Gastroesophageal sphincter (tissue), 4 donors: Measurements from ENCODE around the gene AKR1E2. TPM values are rescaled to one million over a fixed set of nuclear protein-coding genes. Genes with fewer than 3 reads are reported as not detected.

Experiments used
- ATAC-seq: fragments of 150-250 bp; one replicate; pipeline ENCODE4 v1.9.1; 2016; ENCODE audit warnings: mild to moderate bottlenecking, moderate library complexity
- H3K27ac ChIP-seq, 4 donors: fragments of 200-600 bp; sonication (generic) in 3 of 4; 1 replicate in 3 of 4; 2 replicates in 1 of 4; pipeline ENCODE4 v1.5.1; 2016 to 2019
- H3K27me3 ChIP-seq: fragments of 200-600 bp; sonication (generic); one replicate; pipeline ENCODE4 v1.5.1; 2019
- H3K36me3 ChIP-seq, 2 donors: fragments of 200-600 bp; sonication (generic); one replicate each; pipeline ENCODE4 v1.5.1; 2019; ENCODE audit warnings: control low read depth in 1 of 2
- H3K4me1 ChIP-seq, 3 donors: fragments of 200-600 bp; sonication (generic); 1 replicate in 2 of 3; 2 replicates in 1 of 3; pipeline ENCODE4 v1.5.1; 2016 to 2019; ENCODE audit warnings: control low read depth in 2 of 3
- H3K4me3 ChIP-seq, 2 donors: fragments of 200-600 bp; sonication (generic); one replicate each; pipeline ENCODE4 v1.5.1; 2019; ENCODE audit warnings: mild to moderate bottlenecking in 1 of 2, moderate library complexity in 1 of 2
- H3K9me3 ChIP-seq, 3 donors: fragments of 200-600 bp; sonication (generic); one replicate each; pipeline ENCODE4 v1.5.1; 2017 to 2019; ENCODE audit warnings: control low read depth in 2 of 3
- EP300 ChIP-seq: sonication (generic); formaldehyde crosslinking; IDR thresholded peaks from one replicate; pipeline ENCODE4 v1.6.1; 2017; ENCODE audit warnings: antibody characterized with exemption, mild to moderate bottlenecking
- POLR2A ChIP-seq, 2 donors: fragments of 450-650 bp; IDR thresholded peaks; one replicate each; pipeline ENCODE4 v1.6.1; 2017; ENCODE audit warnings: antibody characterized with exemption in 2 of 2, mild to moderate bottlenecking in 2 of 2, moderate library complexity in 1 of 2
- POLR2AphosphoS5 ChIP-seq: sonication (generic); formaldehyde crosslinking; IDR thresholded peaks from one replicate; pipeline ENCODE4 v1.6.1; 2017; ENCODE audit warnings: antibody characterized with exemption
- WGBS, 2 donors: methylation state at CpG; one replicate each; pipeline ENCODE4 v1.1.5; 2018; ENCODE audit warnings: low coverage in 1 of 2; 5-methylcytosine and 5-hydroxymethylcytosine counted together
- total RNA-seq, 4 donors: library from RNA; depleted of rRNA; stranded (reverse); fragments of >200 nt; gene quantifications; one replicate each; pipeline ENCODE4 v1.1.0, GENCODE V29; 2016
- TF ChIP-seq, protein P1 (sequence below), 4 experiments: fragments of 200-600 bp in 2 of 4; fragments of 450-650 bp in 2 of 4; sonication (generic) in 1 of 4; IDR thresholded peaks; one replicate each; pipeline ENCODE4 v1.5.1; 2017 to 2019; ENCODE audit warnings: antibody characterized with exemption in 4 of 4, mild to moderate bottlenecking in 2 of 4, moderate library complexity in 2 of 4

Gene AKR1E2
- total RNA-seq, 4 donors from 2014 or later = 15.9 to 19.3 (median 16.0) TPM

DNA sequence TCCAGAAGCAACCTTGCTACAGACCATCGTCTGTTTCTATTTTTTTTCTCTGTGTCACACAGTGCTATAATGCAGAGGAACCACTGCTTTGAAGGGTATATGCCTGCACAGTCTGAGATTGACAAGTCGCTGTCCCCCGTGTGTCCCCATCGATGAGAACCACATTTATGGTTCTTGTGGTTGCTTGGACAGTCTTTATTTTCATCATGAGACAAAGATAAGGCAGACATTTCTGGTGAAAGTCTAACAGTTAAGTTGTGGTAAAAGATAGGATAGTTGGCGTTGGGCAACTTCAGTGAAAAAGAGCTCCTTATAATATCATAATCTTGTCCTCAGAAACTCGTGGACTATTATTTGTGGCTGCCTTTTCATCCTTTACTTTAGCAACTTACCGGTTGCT, 6.3 kb upstream of the AKR1E2 start:
- Histone ChIP-seq H3K36me3 (no peaks in the 10 kb centered on the region), H3K27me3 (no peaks in the 10 kb centered on the region), H3K9me3 (no peaks in the 10 kb centered on the region), H3K4me3 (no peak overlapping the region), H3K27ac (no peak overlapping the region), H3K4me1 (peaks cover 0 to 26% (median 0%) of the 10 kb centered on the region in 3 donors)
- ATAC-seq = no peak
- 76 to 78% methylated on average over 4 to 7 of the region's 7 CpGs for WGBS, 2 donors
- TF ChIP-seq POLR2A (IDR thresholded peaks at IDR 0.05) = no peak

DNA sequence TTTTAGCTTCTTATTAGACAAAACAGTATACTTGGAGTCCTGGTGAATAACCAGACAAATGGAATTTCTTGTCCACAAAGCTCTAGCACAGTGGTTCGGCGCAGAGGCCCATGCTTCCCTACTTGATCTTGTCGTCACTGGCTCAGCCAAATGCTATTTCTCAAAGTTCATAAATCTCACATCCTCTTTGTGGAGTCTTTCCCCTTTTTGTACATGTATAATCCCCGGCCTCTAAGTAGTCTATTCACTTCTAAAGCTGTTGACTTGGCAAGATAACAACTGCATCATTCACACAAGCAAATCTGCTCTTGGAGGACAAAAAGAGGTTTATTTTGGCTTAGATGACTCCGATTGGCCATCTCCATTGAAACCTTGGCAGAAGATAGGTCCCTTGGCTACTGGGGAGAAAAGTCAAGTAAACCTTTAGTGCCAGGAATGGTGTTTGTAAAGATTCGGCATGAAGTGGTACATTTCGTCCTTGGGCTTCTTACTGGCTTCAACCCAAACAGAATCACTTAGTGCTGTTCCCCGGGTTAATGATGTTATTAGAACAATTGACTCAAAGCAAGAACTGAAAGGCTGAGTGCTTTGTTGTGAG, 5.1 kb upstream of the AKR1E2 start:
- peak overlapping the region in 3 of 4 donors; percentile 31 to 72 (median 55) for H3K27ac ChIP-seq
- WGBS, 2 donors = 36 to 37% methylated on average over 4 to 8 of the region's 8 CpGs
- H3K4me3 ChIP-seq = no peak overlapping the region
- peak; percentile 57 for ATAC-seq
- H3K27me3 ChIP-seq = no peaks in the 10 kb centered on the region
- peak; percentile 95 for TF ChIP-seq POLR2AphosphoS5
- TF ChIP-seq POLR2A (IDR thresholded peaks at IDR 0.05) = no peak
- H3K36me3 ChIP-seq = no peaks in the 10 kb centered on the region
- H3K4me1 ChIP-seq = peaks cover 0 to 30% (median 0%) of the 10 kb centered on the region in 3 donors
- no peaks in the 10 kb centered on the region for H3K9me3 ChIP-seq

DNA sequence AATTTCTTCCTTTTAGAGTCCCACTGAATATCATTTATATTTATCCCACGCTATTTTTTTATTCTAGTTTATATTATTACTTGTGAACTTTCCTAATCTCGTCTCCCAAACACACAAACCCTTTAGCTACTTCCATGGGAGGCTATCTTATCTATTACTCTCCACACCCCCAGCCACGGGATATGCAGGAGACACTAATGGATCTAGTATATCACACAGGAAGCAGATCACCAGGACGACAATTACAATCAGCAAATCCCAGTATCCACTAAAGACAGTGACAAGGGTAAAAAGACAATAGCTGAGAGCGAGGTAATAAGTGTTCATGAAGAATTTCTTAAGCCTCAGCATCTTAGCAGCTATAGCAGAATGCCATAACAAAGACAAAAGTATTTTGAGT, 3.8 kb upstream of the AKR1E2 start:
- 54 to 61% methylated on average over 3 to 5 of the region's 5 CpGs for WGBS, 2 donors
- H3K27me3 ChIP-seq = no peaks in the 10 kb centered on the region
- H3K4me3 ChIP-seq = no peak overlapping the region
- peaks cover 0 to 37% (median 0%) of the 10 kb centered on the region in 3 donors for H3K4me1 ChIP-seq
- TF ChIP-seq EP300 (no peak), POLR2A (IDR thresholded peaks at IDR 0.05) (no peak), POLR2AphosphoS5 (no peak)
- TF ChIP-seq, protein P1, sequence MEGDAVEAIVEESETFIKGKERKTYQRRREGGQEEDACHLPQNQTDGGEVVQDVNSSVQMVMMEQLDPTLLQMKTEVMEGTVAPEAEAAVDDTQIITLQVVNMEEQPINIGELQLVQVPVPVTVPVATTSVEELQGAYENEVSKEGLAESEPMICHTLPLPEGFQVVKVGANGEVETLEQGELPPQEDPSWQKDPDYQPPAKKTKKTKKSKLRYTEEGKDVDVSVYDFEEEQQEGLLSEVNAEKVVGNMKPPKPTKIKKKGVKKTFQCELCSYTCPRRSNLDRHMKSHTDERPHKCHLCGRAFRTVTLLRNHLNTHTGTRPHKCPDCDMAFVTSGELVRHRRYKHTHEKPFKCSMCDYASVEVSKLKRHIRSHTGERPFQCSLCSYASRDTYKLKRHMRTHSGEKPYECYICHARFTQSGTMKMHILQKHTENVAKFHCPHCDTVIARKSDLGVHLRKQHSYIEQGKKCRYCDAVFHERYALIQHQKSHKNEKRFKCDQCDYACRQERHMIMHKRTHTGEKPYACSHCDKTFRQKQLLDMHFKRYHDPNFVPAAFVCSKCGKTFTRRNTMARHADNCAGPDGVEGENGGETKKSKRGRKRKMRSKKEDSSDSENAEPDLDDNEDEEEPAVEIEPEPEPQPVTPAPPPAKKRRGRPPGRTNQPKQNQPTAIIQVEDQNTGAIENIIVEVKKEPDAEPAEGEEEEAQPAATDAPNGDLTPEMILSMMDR (IDR thresholded peaks at IDR 0.05) = no peak
- no peaks in the 10 kb centered on the region for H3K9me3 ChIP-seq
- H3K36me3 ChIP-seq = no peaks in the 10 kb centered on the region
- peak overlapping the region in 1 of 4 donors; percentile 72 for H3K27ac ChIP-seq
- ATAC-seq = no peak

DNA sequence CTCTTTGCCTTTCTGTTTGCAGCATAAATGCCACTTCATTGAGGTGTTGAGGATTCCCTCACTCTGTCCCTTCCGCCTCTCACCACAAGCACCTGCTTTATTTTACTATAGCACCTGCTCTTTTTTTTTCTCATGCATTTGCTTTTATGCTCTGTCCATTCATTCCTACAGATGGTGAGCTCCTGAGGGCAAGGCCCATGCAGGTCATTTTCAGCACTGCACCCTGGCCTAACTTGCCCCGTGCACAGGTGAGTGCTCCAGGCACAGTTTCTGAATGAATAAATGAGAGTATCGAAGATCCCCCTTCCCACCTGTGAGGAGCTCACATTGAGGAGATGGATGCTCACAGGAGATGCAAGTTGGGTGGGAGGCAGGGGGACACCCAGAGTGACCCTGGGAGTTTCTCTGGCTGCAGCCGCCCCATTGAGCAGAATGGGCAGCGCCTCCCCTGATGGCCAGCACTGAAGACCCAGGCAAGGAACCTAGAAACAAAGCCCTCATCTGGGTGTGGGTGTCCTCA, 1.2 kb upstream of the AKR1E2 start:
- peaks cover 0 to 47% (median 0%) of the 10 kb centered on the region in 3 donors for H3K4me1 ChIP-seq

DNA sequence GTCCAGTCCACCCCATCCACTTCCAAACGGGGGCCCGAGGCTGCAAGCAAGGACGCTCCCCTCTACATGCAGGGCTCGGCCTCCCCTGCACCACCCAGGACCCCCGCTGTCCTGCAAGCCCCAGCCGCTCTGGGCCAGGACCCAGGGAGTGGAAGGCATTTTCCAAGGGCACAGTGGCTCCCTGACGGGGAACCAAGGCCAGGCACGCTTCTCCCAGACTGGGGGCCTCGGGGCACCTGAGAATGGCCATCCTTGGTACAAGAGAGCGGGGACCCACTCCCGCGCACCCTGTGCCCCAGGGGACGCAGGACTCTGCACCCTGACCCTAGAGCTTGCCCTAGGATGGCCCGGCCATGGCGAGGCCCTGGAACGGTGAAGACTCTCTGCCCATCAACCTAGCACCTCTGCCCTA, 545 bp upstream of the AKR1E2 start:
- TF ChIP-seq POLR2AphosphoS5 = no peak
- TF ChIP-seq, protein P1 (IDR thresholded peaks at IDR 0.05) = no peak
- no peak for TF ChIP-seq EP300
- TF ChIP-seq POLR2A (IDR thresholded peaks at IDR 0.05) = no peak
- peaks cover 0 to under 1% of the 10 kb centered on the region in 2 donors for H3K36me3 ChIP-seq
- 70 to 95% methylated on average over 2 to 4 of the region's 16 CpGs for WGBS, 2 donors
- peak overlapping the region; percentile 37 to 59 for H3K4me3 ChIP-seq
- H3K9me3 ChIP-seq = no peaks in the 10 kb centered on the region
- peaks cover 0 to 42% (median 0%) of the 10 kb centered on the region in 3 donors for H3K4me1 ChIP-seq
- no peak for ATAC-seq
- H3K27ac ChIP-seq = peak overlapping the region in 3 of 4 donors; percentile 92 to 97 (median 92)
- H3K27me3 ChIP-seq = no peaks in the 10 kb centered on the region

More for the DNA sequence above, 1.2 kb upstream of the AKR1E2 start:
- peak overlapping the region in 1 of 4 donors; percentile 92 for H3K27ac ChIP-seq
- H3K9me3 ChIP-seq = no peaks in the 10 kb centered on the region
- 71 to 82% methylated on average over 1 to 2 of the region's 5 CpGs for WGBS, 2 donors
- H3K36me3 ChIP-seq = no peaks in the 10 kb centered on the region
- ATAC-seq = no peak
- H3K27me3 ChIP-seq = no peaks in the 10 kb centered on the region
- no peak overlapping the region for H3K4me3 ChIP-seq
- TF ChIP-seq, protein P1 (IDR thresholded peaks at IDR 0.05) = no peak
- TF ChIP-seq EP300 (no peak), POLR2AphosphoS5 (no peak), POLR2A (IDR thresholded peaks at IDR 0.05) (no peak)

DNA sequence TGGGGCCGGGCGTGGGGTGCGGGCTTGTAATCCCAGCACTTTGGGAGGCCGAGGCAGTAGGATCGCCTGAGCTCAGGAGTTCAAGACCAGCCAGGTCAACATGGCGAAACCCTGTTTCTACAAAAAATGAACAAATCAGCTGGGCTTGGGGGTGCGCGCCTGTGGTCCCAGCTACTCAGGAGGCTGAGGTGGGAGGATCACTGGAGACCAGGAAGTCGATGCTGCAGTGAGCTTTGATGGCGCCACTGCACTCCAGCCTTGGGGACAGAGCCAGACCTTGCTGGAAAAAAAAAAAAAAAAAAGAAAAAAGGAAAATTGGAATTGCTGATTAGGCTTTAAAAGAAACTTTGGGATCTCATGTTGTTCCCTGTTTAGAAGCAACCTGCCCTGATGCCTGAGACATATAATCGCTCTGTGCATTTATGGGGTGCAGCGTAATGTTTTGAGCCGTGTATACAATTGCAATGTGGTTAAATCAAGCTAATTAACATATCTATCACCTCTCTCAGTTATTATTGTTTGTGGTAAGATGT, 851 bp downstream of the AKR1E2 start:
- Histone ChIP-seq H3K27me3 (no peaks in the 10 kb centered on the region), H3K4me3 (peak overlapping the region; percentile 37 to 59), H3K27ac (peak overlapping the region; percentile 71 to 97 (median 92)), H3K4me1 (peaks cover 0 to 29% (median 0%) of the 10 kb centered on the region in 3 donors), H3K9me3 (no peaks in the 10 kb centered on the region), H3K36me3 (peaks cover 0 to 13% of the 10 kb centered on the region in 2 donors)
- no peak for ATAC-seq
- WGBS, 2 donors = 39 to 92% methylated on average over 3 to 12 of the region's 13 CpGs
- TF ChIP-seq EP300 (no peak), POLR2AphosphoS5 (no peak), POLR2A (IDR thresholded peaks at IDR 0.05) (no peak)
- TF ChIP-seq, protein P1 (IDR thresholded peaks at IDR 0.05) = no peak
